HG03469 (cell line): Measurements from ENCODE around the gene BOLL.
A peak's percentile ranks its signal among the peaks of the same experiment; 100 is the strongest.
"Not testable (repeated sequence)": the region's sequence is repeated elsewhere in the genome, so short reads cannot be mapped to it uniquely, and the experiment has no call there.

Experiments used
- ATAC-seq: cut with Tn5 transposase; IDR thresholded peaks from one replicate; pipeline ENCODE4 v1.9.1; 2021; ENCODE audit warnings: mild to moderate bottlenecking, moderate library complexity, moderate number of reproducible peaks; ENCODE audit not compliant: unreplicated experiment

BOLL gene

DNA sequence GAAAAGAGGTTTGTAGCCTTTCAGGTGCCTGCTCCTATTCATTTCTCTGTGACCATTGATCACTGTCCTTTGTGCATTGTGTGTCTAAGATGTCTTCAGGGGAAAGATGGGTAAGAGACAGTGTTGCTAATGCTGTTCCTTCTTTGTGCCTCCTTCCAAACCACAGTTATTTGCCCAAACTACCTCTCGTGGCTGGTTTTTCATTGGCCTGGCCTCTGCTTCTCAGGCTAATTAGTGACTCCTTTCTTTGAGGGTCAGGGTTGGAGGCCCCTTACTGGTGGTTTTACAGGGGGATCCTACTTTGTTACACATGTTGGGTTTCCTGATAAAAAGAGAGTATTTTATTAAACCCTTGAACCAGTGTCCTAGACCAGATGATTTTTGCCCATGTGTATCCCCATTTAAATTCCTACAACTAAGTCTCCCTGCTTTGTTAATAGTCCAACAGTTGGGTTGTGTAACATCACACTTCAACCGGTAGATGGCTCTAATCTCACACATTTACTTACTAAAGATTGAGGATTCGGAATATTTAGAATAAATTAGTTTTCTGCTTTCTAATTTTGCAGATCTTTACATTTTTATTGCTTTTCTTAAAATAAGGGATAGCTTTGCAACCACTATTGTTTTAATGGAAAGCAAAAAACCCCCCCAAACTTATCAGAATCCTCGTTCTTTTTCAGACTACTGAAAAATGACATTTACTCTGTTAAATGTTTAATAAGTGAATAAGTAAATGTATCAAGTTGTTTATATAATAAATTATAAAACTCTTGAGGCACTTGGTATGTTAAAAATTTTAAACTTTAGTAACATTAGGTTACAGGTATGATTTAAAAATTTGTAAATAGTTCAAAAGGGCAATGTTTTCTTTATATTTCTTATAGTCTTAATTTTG, 77.6 kb downstream of the BOLL start:
- no peak for ATAC-seq

DNA sequence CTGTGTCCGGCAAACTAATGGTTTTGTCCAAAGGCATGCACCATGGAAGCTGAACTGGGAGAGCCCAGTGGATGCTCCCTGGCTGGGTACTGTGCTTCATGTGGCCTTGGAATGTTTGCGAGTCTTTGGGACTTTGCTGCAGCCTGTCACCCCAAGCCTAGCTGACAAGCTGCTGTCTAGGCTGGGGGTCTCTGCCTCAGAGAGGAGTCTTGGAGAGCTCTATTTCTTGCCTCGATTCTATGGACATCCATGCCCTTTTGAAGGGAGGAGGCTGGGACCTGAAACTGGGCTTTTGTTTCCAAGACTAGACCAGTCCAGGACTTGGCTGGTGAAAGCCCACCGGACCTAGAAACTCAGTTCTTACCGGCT, 78.3 kb downstream of the BOLL start:
- no peak for ATAC-seq

DNA sequence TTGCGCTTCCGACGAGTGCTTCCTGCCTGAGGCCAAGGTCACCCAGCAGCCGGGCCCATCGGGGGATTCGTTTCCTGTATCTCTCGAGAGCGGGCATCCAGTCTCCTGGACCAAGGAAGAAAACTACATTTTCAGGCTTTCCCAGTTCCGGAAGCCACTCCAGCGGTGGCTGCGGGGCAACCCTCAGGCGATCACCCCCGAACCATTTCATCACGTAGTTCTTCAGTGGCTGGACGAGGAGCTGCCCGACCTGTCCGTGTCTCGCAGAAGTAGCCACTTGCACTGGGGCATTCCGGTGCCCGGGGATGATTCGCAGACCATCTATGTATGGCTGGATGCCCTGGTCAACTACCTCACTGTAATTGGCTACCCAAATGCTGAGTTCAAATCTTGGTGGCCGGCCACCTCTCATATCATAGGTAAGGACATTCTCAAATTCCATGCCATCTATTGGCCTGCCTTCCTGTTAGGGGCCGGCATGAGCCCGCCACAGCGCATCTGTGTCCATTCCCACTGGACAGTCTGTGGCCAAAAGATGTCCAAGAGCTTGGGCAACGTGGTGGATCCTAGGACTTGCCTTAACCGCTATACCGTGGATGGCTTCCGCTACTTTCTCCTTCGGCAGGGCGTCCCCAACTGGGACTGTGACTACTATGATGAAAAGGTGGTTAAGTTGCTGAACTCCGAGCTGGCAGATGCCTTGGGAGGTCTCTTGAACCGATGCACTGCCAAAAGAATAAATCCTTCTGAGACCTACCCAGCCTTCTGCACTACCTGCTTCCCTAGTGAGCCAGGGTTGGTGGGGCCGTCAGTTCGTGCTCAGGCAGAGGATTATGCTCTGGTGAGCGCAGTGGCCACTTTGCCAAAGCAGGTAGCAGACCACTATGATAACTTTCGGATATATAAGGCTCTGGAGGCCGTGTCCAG, 78.9 kb downstream of the BOLL start:
- no peak for ATAC-seq

DNA sequence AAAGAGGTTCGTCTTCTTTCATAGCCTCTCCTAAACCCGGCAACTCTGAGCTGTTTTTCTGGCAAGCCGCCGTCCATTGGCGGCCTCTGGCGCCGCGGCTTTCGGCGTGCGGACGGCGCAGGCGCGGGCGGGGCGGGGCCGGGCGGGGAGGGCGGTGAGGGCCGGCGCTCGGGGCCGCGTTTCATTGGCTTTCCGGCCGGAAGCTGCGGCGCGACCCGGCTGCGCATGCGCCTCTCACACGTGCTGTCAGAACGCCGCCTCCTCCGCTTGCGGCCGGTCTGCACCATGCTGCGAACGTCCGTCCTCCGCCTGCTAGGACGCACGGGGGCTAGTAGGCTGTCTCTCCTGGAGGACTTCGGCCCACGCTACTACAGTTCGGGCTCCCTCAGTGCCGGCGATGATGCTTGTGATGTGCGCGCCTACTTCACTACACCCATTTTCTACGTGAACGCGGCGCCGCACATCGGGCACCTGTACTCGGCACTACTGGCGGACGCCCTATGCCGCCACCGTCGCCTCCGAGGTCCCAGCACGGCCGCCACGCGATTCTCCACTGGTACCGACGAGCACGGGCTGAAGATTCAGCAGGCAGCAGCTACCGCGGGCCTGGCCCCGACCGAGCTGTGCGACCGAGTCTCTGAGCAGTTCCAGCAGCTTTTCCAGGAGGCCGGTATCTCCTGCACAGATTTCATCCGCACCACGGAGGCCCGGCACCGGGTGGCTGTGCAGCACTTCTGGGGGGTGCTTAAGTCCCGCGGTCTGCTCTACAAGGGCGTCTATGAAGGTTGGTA, 79.8 kb downstream of the BOLL start, which contains the start of gene MARS2:
Gene MARS2 (plus strand): TSS at position 249 of the 791 bp plus-strand sequence. CDS start 37 bp downstream, at position 286.
- peak; percentile 82 for ATAC-seq

DNA sequence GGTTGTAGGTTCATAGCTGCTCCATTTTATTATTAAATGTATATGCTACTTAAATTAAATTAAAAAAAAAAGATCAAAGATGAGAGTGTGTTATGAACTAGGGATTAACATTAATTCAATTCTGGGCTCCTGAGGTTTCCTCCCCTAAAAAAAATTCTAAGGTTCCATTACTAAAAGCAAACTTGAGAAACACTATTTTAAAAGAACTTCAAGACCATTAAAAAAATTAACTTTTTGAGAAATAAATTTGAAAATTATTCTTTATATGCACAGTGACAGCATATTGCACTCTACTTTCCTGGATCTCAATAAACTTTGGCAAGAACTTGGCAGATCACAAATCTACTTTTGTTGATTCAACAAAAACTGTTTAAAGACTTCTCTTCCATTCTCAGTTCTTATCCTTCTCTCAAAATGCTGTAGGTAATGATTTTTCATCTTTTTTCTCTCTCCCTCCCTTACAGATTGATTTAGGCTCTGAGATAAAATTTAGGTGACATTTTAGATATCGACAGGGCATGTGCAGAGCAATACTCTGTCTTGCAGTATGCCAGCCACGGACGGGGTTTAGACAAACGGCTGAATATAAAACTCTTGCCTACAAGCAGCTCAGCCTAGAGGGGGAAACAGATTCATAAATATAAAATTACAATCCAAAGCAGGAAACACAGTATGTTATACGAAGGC, 80.5 kb downstream of the BOLL start:
- peak; percentile 25 for ATAC-seq

DNA sequence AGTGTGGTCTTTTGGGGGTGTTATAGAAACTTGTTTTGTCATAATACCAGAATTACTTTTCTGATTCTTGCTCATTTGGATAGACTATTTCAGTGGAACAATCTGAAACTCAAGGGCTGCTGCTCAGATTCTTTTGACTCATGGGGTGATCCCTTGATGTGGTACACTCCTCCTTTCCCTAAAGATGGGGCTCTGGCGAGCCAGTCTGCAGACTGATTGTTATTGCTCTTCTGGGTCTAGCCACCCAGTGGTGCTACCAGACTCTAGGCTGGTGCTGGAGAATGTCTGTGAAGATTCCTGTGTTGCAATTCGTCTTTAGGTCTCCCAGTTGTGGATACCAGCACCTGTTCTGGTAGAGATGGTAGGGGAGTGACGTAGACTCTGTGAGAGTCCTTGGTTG, 84.2 kb downstream of the BOLL start:
- no peak for ATAC-seq

DNA sequence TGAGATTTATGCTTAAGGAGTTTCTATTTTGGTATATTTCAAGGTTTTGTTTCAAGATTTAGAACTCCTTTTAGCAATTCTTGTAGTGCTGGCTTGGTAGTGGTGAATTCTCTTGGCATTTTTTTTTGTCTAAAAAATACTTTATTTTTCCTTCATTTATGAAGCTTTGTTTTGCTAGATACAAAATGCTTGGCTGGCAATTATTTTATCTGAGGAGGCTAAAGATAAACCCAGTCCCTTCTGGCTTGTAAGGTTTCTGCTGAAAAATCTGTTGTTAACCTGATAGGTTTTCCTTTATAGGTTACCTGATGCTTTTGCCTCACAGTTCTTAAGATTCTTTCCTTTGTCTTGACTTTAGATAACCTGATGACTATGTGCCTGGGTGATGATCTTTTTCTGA, 85.4 kb downstream of the BOLL start:
- not testable (repeated sequence) for ATAC-seq

DNA sequence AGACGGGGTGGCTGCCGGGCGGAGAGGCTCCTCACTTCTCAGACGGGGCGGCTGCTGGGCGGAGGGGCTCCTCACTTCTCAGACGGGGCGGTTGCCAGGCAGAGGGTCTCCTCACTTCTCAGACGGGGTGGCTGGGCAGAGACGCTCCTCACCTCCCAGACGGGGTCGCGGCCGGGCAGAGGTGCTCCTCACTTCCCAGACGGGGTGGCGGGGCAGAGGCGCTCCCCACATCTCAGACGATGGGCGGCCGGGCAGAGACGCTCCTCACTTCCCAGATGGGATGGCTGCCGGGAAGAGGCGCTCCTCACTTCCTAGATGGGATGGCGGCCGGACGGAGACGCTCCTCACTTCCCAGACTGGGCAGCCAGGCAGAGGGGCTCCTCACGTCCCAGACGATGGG, 88.5 kb downstream of the BOLL start:
- ATAC-seq = not testable (repeated sequence)

DNA sequence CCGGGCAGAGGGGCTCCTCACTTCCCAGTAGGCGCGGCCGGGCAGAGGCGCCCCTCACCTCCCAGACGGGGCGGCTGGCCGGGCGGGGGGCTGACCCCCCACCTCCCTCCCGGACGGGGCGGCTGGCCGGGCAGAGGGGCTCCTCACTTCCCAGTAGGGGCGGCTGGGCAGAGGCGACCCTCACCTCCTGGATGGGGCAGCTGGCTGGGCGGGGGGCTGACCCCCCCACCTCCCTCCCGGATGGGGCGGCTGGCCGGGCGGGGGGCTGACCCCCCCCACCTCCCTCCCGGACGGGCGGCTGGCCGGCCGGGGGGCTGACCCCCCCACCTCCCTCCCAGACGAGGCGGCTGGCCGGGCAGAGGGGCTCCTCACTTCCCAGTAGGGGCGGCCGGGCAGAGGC, 89.1 kb downstream of the BOLL start:
- ATAC-seq = not testable (repeated sequence)

DNA sequence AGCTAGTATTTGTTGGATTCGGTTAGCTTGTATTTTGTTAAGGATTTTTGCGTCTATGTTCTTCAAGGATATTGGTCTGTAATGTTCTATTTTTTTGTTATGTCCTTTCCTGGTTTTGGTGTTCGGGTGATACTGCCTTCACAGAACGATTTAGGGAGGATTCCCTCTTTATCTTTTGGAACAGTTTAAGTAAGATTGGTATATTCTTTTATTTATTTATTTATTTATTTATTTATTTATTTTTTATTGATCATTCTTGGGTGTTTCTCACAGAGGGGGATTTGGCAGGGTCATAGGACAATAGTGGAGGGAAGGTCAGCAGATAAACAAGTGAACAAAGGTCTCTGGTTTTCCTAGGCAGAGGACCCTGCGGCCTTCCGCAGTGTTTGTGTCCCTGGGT, 89.9 kb downstream of the BOLL start:
- not testable (repeated sequence) for ATAC-seq

DNA sequence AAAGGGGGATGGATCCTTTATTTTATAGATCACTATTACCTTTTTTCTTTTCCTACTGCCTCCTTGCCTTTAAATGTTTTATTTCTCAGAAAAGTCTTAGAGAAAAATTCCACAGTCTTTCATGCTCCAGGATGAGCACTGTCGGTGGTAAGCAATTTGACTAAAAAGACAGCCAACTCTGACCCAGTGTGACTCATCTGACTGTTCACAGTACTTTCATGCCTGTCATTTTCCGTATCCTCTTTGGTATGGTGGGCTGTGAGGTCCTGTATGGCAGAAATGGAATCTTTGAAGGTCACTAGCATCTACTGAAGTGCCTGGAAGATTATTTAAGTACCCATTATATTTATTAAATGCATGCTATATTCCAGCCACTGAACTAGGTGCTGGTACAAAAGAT, 107.6 kb downstream of the BOLL start:
- no peak for ATAC-seq

DNA sequence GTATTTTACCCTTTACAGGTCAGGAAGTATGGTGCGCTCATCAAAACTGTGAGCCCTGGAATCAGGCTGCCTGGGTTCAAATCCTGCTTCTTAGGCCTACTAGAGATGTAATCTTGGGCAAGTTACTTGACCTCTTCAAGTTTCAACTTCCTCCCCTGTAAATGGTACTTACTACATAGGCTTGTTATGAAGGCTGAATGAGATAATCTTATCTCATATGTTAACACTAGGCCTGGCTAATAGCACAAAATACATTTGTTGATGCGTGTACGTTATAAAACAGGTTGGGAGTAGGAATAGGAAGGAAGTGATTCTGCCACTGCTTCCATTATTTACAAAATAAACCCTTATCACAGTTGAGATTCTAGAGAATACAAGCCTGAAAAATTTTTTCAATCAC, 108.1 kb downstream of the BOLL start:
- no peak for ATAC-seq
